ENCODE measurements around the gene ADAM12.

DNA sequence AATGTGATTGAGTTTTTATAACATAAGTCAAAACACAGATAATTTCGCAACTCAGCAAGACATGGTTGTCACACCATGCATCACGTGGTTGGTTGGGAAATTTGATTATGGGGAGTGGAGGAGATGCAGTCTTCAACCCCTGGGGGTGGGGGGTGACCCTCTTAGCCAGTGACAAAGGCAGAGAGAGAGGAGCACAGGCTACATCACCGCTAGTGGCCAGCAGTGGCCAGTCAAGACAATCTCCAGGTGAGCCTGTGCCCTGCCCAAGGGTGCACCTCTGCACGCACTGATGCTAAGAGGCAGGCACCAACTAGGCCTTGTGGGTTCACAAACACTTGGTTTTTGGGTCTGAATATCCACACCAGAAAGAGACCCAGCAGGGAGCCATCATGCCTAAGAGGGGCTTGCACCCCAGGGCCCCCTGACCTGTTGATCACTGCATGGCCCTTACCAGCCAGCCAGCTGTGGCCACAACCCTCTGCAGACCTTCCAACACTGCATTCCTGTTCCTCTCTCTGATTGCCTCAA, 247.5 kb downstream of the ADAM12 start:
- TF ChIP-seq, protein P1, sequence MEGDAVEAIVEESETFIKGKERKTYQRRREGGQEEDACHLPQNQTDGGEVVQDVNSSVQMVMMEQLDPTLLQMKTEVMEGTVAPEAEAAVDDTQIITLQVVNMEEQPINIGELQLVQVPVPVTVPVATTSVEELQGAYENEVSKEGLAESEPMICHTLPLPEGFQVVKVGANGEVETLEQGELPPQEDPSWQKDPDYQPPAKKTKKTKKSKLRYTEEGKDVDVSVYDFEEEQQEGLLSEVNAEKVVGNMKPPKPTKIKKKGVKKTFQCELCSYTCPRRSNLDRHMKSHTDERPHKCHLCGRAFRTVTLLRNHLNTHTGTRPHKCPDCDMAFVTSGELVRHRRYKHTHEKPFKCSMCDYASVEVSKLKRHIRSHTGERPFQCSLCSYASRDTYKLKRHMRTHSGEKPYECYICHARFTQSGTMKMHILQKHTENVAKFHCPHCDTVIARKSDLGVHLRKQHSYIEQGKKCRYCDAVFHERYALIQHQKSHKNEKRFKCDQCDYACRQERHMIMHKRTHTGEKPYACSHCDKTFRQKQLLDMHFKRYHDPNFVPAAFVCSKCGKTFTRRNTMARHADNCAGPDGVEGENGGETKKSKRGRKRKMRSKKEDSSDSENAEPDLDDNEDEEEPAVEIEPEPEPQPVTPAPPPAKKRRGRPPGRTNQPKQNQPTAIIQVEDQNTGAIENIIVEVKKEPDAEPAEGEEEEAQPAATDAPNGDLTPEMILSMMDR (IDR thresholded peaks at IDR 0.05; ENCODE audit: low read depth, low read length, poor library complexity, severe bottlenecking): no peak
- no peak for TF ChIP-seq EZH2phosphoT487 (IDR thresholded peaks at IDR 0.05; ENCODE audit: borderline replicate concordance, low read length)

All from DOHH2 (cell line).